GM18909 (cell line): ENCODE data around the gene TTC28.
"Not testable (repeated sequence)": the region's sequence is repeated elsewhere in the genome, so short reads cannot be mapped to it uniquely, and the experiment has no call there.

Source experiments
- ATAC-seq: cut with Tn5 transposase; IDR thresholded peaks from one replicate; pipeline ENCODE4 v1.9.1; 2021; ENCODE audit warnings: mild to moderate bottlenecking; ENCODE audit not compliant: unreplicated experiment, poor library complexity

Gene TTC28

DNA sequence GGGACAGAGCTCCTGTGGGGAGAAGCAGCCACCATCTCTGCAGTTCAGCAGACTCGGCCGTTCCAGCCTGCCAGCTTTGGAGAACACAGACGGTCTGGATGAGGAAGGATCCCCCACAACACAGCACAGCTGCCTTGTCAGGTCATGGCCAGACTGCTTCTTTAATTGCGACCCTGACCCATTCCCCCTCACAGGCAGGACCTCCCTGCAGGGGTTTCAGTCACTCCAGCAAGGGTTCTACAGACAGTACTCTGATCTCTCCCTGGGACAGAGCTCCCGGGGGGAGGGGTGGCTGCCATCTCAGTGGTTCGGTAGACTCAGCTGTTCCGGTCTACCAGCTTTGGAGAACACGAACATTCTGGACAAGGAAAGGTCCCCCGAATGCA, 173.5 kb downstream of the TTC28 start:
- ATAC-seq: no peak

DNA sequence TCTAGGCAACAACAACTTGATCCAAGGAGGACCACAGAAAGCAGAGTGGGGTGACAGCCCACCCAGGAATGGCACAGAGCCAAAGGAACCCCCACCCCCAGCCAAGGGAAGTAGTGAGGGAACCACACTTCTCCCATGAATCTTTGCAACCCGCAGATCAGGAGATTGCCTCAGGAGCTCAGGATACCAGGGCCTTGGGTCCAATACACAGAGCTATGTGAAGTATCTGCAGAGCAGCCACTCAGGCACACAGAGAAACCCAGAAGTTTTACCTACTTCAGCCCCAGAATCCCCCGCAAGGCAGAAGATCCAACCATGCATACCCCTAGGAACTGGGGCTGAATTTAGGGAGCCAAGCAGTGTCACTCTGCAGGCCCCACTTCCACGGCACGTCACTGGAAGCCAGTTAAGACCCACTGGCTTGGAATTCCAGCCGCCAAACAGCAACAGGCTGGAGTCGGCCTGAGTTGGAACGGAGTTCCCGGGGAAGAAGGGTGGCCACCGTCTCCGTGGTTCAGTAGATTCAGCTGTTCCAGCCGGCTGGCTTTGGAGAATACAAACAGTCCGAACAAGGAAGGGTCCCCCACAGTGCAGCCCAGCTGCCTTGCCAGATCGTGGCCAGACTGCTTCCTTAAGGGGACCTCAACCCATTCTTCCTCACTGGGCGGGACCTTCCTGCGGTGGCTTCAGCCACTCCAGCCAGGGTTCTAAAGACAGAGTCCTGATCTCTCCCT, 174.1 kb downstream of the TTC28 start:
- no peak for ATAC-seq

DNA sequence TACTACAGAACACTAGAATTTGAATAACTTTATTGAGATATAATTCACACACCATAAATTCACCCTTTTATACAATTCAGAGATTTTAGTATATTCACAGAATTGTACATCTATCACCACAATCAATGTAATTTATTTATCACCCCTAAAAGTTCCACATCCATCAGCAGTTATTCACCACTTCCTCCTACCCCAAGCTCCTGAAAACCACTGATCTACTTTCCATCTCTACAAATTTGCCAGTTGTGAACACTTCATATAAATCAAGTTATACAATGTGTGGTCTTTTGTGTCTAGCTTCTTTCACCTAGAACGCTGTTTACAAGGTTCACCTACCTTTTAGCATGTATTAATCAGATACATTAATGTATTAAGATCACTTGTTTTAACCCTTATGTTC, 179.6 kb downstream of the TTC28 start:
- ATAC-seq: no peak

DNA sequence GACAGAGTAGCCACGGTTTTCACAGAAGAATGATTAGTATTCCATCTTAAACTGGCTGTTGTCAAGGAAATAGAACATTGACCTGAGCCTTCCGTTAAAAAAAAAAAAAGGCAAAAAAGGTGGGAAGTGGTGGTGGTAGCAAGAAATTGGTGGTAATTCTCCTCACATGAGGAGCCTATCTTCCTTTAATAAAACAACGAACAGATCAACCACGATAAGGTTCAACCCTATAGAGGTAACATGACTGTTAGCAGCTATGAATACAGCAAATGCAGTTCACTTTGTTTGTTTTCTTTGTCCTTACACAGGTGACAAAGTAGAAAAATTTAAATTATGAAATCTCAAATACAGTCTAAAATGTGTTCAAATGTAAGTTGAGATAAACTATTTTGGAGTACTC, 181.6 kb downstream of the TTC28 start:
- ATAC-seq: no peak

- ATAC-seq: no peak
Measured at GRCh38 chr22:28497188-28497587, 182.5 kb downstream of the TTC28 start.

DNA sequence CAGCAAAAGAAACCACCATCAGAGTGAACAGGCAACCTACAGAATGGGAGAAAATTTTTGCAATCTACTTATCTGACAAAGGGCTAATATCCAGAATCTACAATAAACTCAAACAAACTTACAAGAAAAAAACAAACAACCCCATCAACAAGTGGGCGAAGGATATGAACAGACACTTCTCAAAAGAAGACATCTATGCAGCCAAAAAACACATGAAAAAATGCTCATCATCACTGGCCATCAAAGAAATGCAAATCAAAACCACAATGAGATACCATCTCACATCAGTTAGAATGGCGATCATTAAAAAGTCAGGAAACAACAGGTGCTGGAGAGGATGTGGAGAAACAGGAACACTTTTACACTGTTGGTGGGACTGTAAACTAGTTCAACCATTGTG, 188.4 kb downstream of the TTC28 start:
- ATAC-seq: not testable (repeated sequence)

GRCh38 chr22:28488825-28489224, 190.8 kb downstream of the TTC28 start:
- ATAC-seq: no peak

DNA sequence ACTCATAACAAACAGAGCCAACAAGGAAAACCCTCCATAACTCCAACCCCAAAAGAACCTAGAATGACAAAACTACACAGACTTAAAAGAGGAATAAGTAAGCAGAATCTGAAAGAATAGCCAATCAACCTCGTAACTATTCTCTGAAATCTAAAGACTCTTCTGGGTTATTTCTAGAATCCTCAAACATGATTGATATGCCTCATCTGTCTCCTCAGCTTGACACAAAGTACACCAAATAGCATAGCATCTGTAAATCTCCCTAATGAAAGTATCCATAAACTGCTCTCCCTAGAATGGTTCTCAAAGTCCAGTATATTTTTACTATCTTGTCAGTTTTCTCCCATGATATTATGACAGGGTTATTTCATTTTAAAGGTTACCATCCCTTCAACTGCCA, 195.0 kb downstream of the TTC28 start:
- ATAC-seq: no peak

- ATAC-seq: no peak
Measured at GRCh38 chr22:28481725-28482124, 197.9 kb downstream of the TTC28 start.

- ATAC-seq: no peak
Measured at GRCh38 chr22:28480000-28480715, 199.5 kb downstream of the TTC28 start.

DNA sequence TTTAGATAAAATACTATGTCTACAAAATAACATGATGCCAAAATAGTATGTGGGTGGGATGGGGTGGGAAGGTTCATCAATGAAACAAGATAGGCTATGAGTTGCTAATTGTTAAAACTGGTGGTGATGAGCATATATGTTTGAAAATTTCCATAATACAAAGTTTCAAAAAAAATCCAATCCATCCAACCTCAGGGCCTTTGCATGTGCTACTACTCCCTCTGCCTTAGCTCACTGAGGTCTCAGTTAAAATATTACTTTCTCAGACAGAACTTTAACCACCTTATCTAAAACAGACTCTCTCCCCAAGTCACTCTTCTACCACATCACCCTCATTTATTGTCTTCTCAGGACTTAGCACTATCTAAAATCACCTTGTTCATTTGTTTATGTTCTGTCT, 201.1 kb downstream of the TTC28 start:
- ATAC-seq: no peak

- no peak for ATAC-seq
Measured at GRCh38 chr22:28477556-28477955, 202.1 kb downstream of the TTC28 start.

DNA sequence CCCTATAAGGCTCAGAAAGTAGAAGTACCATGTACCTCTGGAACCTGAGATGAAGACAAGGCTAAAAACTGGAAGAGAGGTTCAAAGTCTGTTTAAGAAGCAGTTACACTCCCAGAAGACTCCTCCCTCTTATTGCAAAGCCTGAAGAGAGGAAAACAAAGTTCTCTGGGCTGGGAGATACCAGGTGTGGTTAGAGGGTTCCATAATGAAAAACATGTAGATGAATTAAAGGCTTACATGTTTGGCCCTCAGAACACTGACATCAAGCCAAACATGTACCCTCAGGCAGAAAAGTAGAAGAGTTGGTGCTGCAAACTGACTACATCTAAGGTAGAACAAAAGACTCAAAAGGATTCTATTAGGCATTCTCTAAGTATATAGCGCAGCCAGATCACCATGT, 205.3 kb downstream of the TTC28 start:
- no peak for ATAC-seq

DNA sequence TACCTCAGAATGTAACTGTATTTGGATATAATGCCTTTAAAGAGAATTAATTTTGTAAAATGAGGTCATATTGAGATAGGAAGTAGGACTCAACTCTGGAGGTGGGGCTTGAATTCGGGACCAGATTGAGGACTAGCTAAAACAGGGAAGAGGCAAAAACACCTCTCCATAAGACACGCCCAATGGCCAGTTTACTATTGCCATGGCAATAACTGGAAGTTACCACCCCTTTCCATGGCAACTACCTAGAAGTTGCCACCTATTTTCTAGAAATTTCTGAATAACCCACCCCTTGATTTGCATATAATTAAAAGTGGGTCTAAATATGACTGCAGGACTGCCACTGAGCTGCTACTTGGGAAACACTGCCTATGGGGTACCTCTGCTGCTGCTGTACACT, 206.4 kb downstream of the TTC28 start:
- ATAC-seq: no peak

GRCh38 chr22:28467055-28467454, 212.6 kb downstream of the TTC28 start:
- not testable (repeated sequence) for ATAC-seq

DNA sequence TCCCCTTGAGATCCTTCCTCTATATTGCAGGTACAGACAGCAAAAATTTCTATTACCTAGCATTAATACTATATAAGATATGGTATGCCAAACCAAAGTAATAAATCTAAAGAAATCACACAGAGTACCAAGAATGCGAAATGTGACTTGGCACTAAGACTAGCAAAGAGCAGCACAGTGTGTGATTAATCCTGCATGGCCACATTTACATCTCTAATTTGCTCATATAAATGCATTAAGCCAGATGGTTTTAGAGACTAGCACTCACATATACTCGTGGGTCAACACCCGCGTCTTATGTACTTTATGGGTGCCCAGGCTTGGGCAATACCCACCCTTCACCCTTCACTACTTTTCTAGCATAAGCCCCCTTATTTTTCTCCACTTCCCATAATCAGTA, 213.2 kb downstream of the TTC28 start:
- ATAC-seq: no peak

GRCh38 chr22:28465841-28466240, 213.8 kb downstream of the TTC28 start:
- no peak for ATAC-seq

DNA sequence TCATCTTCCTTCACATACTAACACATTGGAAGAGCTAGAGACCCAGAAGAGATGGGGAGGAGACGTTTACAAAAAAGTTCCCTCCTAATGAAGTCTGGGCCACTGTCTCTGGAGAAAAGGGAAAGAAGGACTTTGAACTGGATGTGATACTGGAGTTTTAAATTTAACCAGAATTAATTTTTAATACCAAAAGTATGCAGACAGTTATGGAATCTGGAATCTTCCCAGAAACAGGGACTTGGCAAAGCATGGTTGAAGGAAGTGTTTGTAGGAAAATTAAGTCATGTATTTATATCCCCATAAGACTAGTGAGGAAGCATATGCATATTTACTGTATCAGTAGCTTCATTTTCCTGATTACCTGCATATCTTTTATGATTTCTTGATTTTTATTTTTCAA, 215.5 kb downstream of the TTC28 start:
- ATAC-seq: no peak

- ATAC-seq: not testable (repeated sequence)
Measured at GRCh38 chr22:28463408-28463807, 216.2 kb downstream of the TTC28 start.

GRCh38 chr22:28462901-28463300, 216.7 kb downstream of the TTC28 start:
- ATAC-seq: no peak

DNA sequence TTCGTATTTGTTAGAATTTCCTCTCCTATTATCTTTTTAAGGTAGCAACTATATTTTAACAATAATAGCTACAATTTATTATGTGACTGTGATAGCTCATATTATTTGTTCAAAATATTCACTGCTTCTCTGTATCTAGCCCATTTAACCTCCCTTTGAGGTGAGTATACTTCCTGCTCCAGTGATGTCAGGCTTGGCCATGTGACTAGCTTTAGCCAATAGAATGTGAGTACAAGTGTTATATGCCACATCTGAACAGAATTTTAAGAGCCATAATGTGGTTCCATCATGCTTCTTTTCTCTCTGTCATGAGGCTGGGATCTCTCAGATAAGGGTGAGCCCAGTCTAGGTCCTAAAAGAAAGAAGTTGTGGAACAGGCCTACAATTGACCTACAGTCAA, 217.6 kb downstream of the TTC28 start:
- ATAC-seq: no peak

- no peak for ATAC-seq
Measured at GRCh38 chr22:28454431-28455064, 225.1 kb downstream of the TTC28 start.
